AG09309 (cell line): ENCODE data around the gene TAS2R3.
A peak's percentile ranks its signal among the peaks of the same experiment; 100 is the strongest.

ENCODE experiments used
- DNase-seq: peaks from one replicate; pipeline ENCODE4 v3.0.0-alpha.2; 2010; ENCODE audit warnings: low read depth
- H3K4me3 ChIP-seq: 2 replicates; pipeline ENCODE4 v1.5.1; 2011; ENCODE audit warnings: mild to moderate bottlenecking, low read depth, low read length, moderate library complexity; ENCODE audit not compliant: control insufficient read depth
- CTCF ChIP-seq: IDR thresholded peaks from 2 replicates; pipeline ENCODE4 v1.5.1; 2011; ENCODE audit warnings: mild to moderate bottlenecking, low read depth, low read length, inconsistent platforms; ENCODE audit not compliant: insufficient read depth, control insufficient read depth; ENCODE audit errors: missing control alignments

TAS2R3 gene

GRCh38 chr7:141729020-141729419 lies 34.9 kb upstream of the TAS2R3 start:
- no peak for DNase-seq
- no peak for TF ChIP-seq CTCF
- no peak overlapping the region for H3K4me3 ChIP-seq

- H3K4me3 ChIP-seq, result no peak overlapping the region
- no peak for DNase-seq
- TF ChIP-seq CTCF, result no peak
Observed at GRCh38 chr7:141731476-141732149, 32.3 kb upstream of the TAS2R3 start.

- TF ChIP-seq CTCF, result no peak
- H3K4me3 ChIP-seq, result peak overlapping the region; percentile 70
- no peak for DNase-seq
Observed at GRCh38 chr7:141737118-141737835, 26.6 kb upstream of the TAS2R3 start.

- peak; percentile 85 for TF ChIP-seq CTCF
- peak; percentile 88 for DNase-seq
- peak within 1 kb of the TSS; percentile 70 for H3K4me3 ChIP-seq
Observed at GRCh38 chr7:141737836-141738591, 25.9 kb upstream of the TAS2R3 start, which contains the start of gene SSBP1. TSS of gene SSBP1 (plus strand) at chr7:141738358. CDS start at chr7:141739167, 809 bp downstream.

GRCh38 chr7:141738592-141739013 lies 25.3 kb upstream of the TAS2R3 start:
- no peak for TF ChIP-seq CTCF
- H3K4me3 ChIP-seq, result peak overlapping the region; percentile 70
- no peak for DNase-seq

GRCh38 chr7:141739250-141739649 lies 24.6 kb upstream of the TAS2R3 start:
- no peak for TF ChIP-seq CTCF
- no peak overlapping the region; the same call in 1 of the 2 replicates for H3K4me3 ChIP-seq
- DNase-seq, result no peak
